K562 (cell line): ENCODE results near the gene MERTK. TPM values are rescaled to one million over a fixed set of nuclear protein-coding genes. Genes with fewer than 3 reads are reported as not detected.

ENCODE experiments used
- BCL6 ChIP-seq: fragments of 250-450 bp; sonication (Bioruptor Pico); IDR thresholded peaks from 2 replicates; pipeline ENCODE4 v1.4.0; 2020
- BRCA1 ChIP-seq, 2 experiments: fragments of 450-650 bp in 1 of 2; sonication (generic) in 1 of 2; formaldehyde crosslinking in 1 of 2; IDR thresholded peaks; 2 replicates each; pipeline versions ENCODE4 v1.5.0 to v1.6.1; 2017 to 2020; ENCODE audit warnings: mild to moderate bottlenecking in 1 of 2, missing genetic modification reagents in 1 of 2
- CREB5 ChIP-seq: fragments of 250-450 bp; sonication (Bioruptor Pico); IDR thresholded peaks from 2 replicates; pipeline ENCODE4 v1.5.0; 2020; ENCODE audit warnings: mild to moderate bottlenecking
- FOXJ3 ChIP-seq: sonication (generic); formaldehyde crosslinking; IDR thresholded peaks from 2 replicates; pipeline ENCODE4 v1.4.0; 2020; ENCODE audit warnings: mild to moderate bottlenecking, missing genetic modification reagents
- GATAD2A ChIP-seq: fragments of 450-650 bp; IDR thresholded peaks from 2 replicates; pipeline ENCODE4 v1.6.1; 2017
- HDAC6 ChIP-seq: IDR thresholded peaks from 2 replicates; pipeline ENCODE4 v1.6.1; 2012; ENCODE audit warnings: low read depth, mild to moderate bottlenecking, control low read depth, inconsistent platforms, low read length, moderate library complexity
- LCOR ChIP-seq: sonication (generic); formaldehyde crosslinking; IDR thresholded peaks from 2 replicates; pipeline ENCODE4 v1.8.0; 2022; ENCODE audit warnings: mild to moderate bottlenecking, missing genetic modification reagents
- LEF1 ChIP-seq: fragments of 450-650 bp; IDR thresholded peaks from 2 replicates; pipeline ENCODE4 v1.6.1; 2016; ENCODE audit warnings: mild to moderate bottlenecking
- MCM5 ChIP-seq: fragments of 450-650 bp; IDR thresholded peaks from 2 replicates; pipeline ENCODE4 v1.6.1; 2016; ENCODE audit warnings: low read depth
- MTA2 ChIP-seq: fragments of 450-650 bp; IDR thresholded peaks from 2 replicates; pipeline ENCODE4 v1.6.1; 2016; ENCODE audit warnings: low read depth
- NCOA1 ChIP-seq: fragments of 450-650 bp; IDR thresholded peaks from 2 replicates; pipeline ENCODE4 v1.6.1; 2016; ENCODE audit warnings: low read depth
- PHB2 ChIP-seq: fragments of 450-650 bp; IDR thresholded peaks from 2 replicates; pipeline ENCODE4 v1.6.1; 2017; ENCODE audit warnings: low read depth
- RBM15 ChIP-seq: fragments of 200-400 bp; formaldehyde crosslinking; IDR thresholded peaks from 2 replicates; pipeline ENCODE4 v1.6.1; 2018; ENCODE audit warnings: mild to moderate bottlenecking, low read length, moderate library complexity; ENCODE audit not compliant: insufficient read depth
- REST ChIP-seq, 2 experiments: fragments of 450-650 bp; formaldehyde crosslinking in 1 of 2; IDR thresholded peaks; 2 replicates each; pipeline versions ENCODE4 v1.4.0 to v1.6.1; 2014 to 2020; ENCODE audit warnings: mild to moderate bottlenecking in 2 of 2, borderline replicate concordance in 1 of 2, low read depth in 1 of 2
- SAP30 ChIP-seq: fragments of 200-600 bp; sonication (generic); IDR thresholded peaks from 2 replicates; pipeline ENCODE4 v1.6.1; 2012; ENCODE audit warnings: borderline replicate concordance, low read depth, mild to moderate bottlenecking, moderate library complexity, low read length, control low read depth, inconsistent platforms; ENCODE audit not compliant: insufficient read depth, poor library complexity, severe bottlenecking
- SMAD3 ChIP-seq: fragments of 450-650 bp; formaldehyde crosslinking; conservative IDR thresholded peaks from 2 replicates; pipeline ENCODE4 v1.4.0; 2020; ENCODE audit warnings: mild to moderate bottlenecking
- XRCC5 ChIP-seq: fragments of 200-400 bp; formaldehyde crosslinking; IDR thresholded peaks from 2 replicates; pipeline ENCODE4 v1.6.1; 2017; ENCODE audit warnings: low read depth, mild to moderate bottlenecking, low read length
- ZNF212 ChIP-seq: fragments of 450-650 bp; formaldehyde crosslinking; IDR thresholded peaks from 2 replicates; pipeline ENCODE4 v1.4.0; 2020; ENCODE audit warnings: mild to moderate bottlenecking
- ZNF217 ChIP-seq: sonication (generic); formaldehyde crosslinking; IDR thresholded peaks from 2 replicates; pipeline ENCODE4 v1.8.0; 2022; ENCODE audit warnings: mild to moderate bottlenecking, missing genetic modification reagents
- ZNF232 ChIP-seq: sonication (generic); formaldehyde crosslinking; IDR thresholded peaks from 2 replicates; pipeline ENCODE4 v1.8.0; 2022; ENCODE audit warnings: mild to moderate bottlenecking, missing genetic modification reagents
- polyA plus RNA-seq, 8 experiments: library from polyadenylated mRNA; depleted of rRNA in 4 of 8; stranded (reverse) in 5 of 8; unstranded in 3 of 8; fragments of >200 nt; fragmentation: Nextera tagmentation in 2 of 8; fragmentation: Illumina TruSeq in 1 of 8; extraction: Ambion mirVana in 2 of 8; extraction: Trizol in 1 of 8; gene quantifications; 2 replicates each; pipeline versions ENCODE4 v1.2.1 to v1.2.3, GENCODE V29; 2011 to 2014; ENCODE audit warnings: inconsistent platforms in 1 of 8, missing spikeins in 1 of 8
- total RNA-seq, 7 experiments: library from RNA; depleted of rRNA in 6 of 7; stranded (reverse); fragments of >200 nt in 6 of 7; fragmentation: Illumina TruSeq in 2 of 7; extraction: Trizol in 2 of 7; gene quantifications; 2 replicates each; pipeline versions ENCODE4 v1.2.1 to v1.2.3, GENCODE V29; 2011 to 2021; ENCODE audit warnings: low replicate concordance in 1 of 7

Gene MERTK
- total and polyA plus RNA-seq, 9 of the 15 experiments (the other 6 are each of a cell fraction or from before 2014, with no cell fraction given): 0.23 to 1.6 (median 0.74) TPM

- TF ChIP-seq REST (IDR thresholded peaks at IDR 0.05; ENCODE audit: borderline replicate concordance) (no peak; the same call in 1 of the 2 replicates), REST (CRISPR knock-in tag; IDR thresholded peaks at IDR 0.05; ENCODE audit: low read depth) (no peak), MTA2 (no peak), FOXJ3 (CRISPR knock-in tag) (no peak), HDAC6 (no peak), PHB2 (no peak), GATAD2A (no peak), SAP30 (no peak), NCOA1 (0 out of 2 replicates have a peak, but pooled peaks have one; percentile 40), CREB5 (no peak), BRCA1 (IDR thresholded peaks at IDR 0.05) (no peak), BRCA1 (CRISPR knock-in tag; IDR thresholded peaks at IDR 0.05) (no peak), RBM15 (no peak), ZNF232 (CRISPR knock-in tag) (peak; percentile 72; the same call in 1 of the 2 replicates), ZNF212 (no peak), LEF1 (no peak), BCL6 (no peak), LCOR (CRISPR knock-in tag) (no peak), XRCC5 (no peak), ZNF217 (CRISPR knock-in tag) (no peak), SMAD3 (CRISPR knock-in tag) (no peak), MCM5 (no peak)
Measured at GRCh38 chr2:112055730-112056625, 157.6 kb downstream of the MERTK start (continued).
